ENCODE measurements around the gene CERS6. TPM values are rescaled to one million over a fixed set of nuclear protein-coding genes. Genes with fewer than 3 reads are reported as not detected.
A peak's percentile ranks its signal among the peaks of the same experiment; 100 is the strongest.

CERS6 gene
- total RNA-seq, 1 donor from 2014 or later: 23.6 TPM

- no peak for DNase-seq (ENCODE audit: low read depth in 2 of 2)
These were observed 241.6 kb downstream of the CERS6 start for GRCh38 chr2:168697668-168698121.

GRCh38 chr2:168698969-168699368 lies 242.9 kb downstream of the CERS6 start:
- DNase-seq (ENCODE audit: low read depth in 2 of 2): no peak

GRCh38 chr2:168699844-168700417 lies 243.9 kb downstream of the CERS6 start:
- DNase-seq (ENCODE audit: low read depth in 2 of 2): peak in 1 of 2 donors; percentile 20

- no peak for DNase-seq (ENCODE audit: low read depth in 2 of 2)
These were observed 244.7 kb downstream of the CERS6 start for GRCh38 chr2:168700615-168701245.

GRCh38 chr2:168702579-168702978 lies 246.5 kb downstream of the CERS6 start:
- no peak for DNase-seq (ENCODE audit: low read depth in 2 of 2)

- DNase-seq (ENCODE audit: low read depth in 2 of 2): no peak
These were observed 247.9 kb downstream of the CERS6 start for GRCh38 chr2:168703926-168704325.

GRCh38 chr2:168705534-168706470 lies 249.7 kb downstream of the CERS6 start:
- peak in 1 of 2 donors; percentile 48 for DNase-seq (ENCODE audit: low read depth in 2 of 2)

- DNase-seq (ENCODE audit: low read depth in 2 of 2): no peak
These were observed 250.7 kb downstream of the CERS6 start for GRCh38 chr2:168706806-168707205.

- DNase-seq (ENCODE audit: low read depth in 2 of 2): no peak
These were observed 252.0 kb downstream of the CERS6 start for GRCh38 chr2:168708080-168708479.

- DNase-seq (ENCODE audit: low read depth in 2 of 2): no peak
These were observed 254.8 kb downstream of the CERS6 start for GRCh38 chr2:168710754-168711467.

GRCh38 chr2:168712053-168712452 lies 256.0 kb downstream of the CERS6 start:
- DNase-seq (ENCODE audit: low read depth in 2 of 2): no peak

- DNase-seq (ENCODE audit: low read depth in 2 of 2): no peak
These were observed 257.3 kb downstream of the CERS6 start for GRCh38 chr2:168713325-168713724.

- DNase-seq (ENCODE audit: low read depth in 2 of 2): no peak
These were observed 259.8 kb downstream of the CERS6 start for GRCh38 chr2:168715849-168716248.

GRCh38 chr2:168716839-168717238 lies 260.8 kb downstream of the CERS6 start:
- DNase-seq (ENCODE audit: low read depth in 2 of 2): no peak

- peak in 1 of 2 donors; percentile 31 for DNase-seq (ENCODE audit: low read depth in 2 of 2)
These were observed 261.9 kb downstream of the CERS6 start for GRCh38 chr2:168717790-168718502.

- no peak for DNase-seq (ENCODE audit: low read depth in 2 of 2)
These were observed 262.6 kb downstream of the CERS6 start for GRCh38 chr2:168718622-168719021.

GRCh38 chr2:168719446-168719845 lies 263.4 kb downstream of the CERS6 start:
- DNase-seq (ENCODE audit: low read depth in 2 of 2): no peak

- peak; percentile 97 to 98 for DNase-seq (ENCODE audit: low read depth in 2 of 2)
These were observed 266.5 kb downstream of the CERS6 start for GRCh38 chr2:168722592-168722991.

- DNase-seq (ENCODE audit: low read depth in 2 of 2): no peak
These were observed 267.3 kb downstream of the CERS6 start for GRCh38 chr2:168723275-168723899.

- DNase-seq (ENCODE audit: low read depth in 2 of 2): no peak
These were observed 270.3 kb downstream of the CERS6 start for GRCh38 chr2:168726375-168726774.
